Ovary (tissue), 9 donors: ENCODE data around the gene TCF4. TPM values are rescaled to one million over a fixed set of nuclear protein-coding genes. Genes with fewer than 3 reads are reported as not detected.
A peak's percentile ranks its signal among the peaks of the same experiment; 100 is the strongest.

Source experiments
- DNase-seq, 5 donors: peaks; one replicate each; pipeline ENCODE4 v3.0.0-alpha.2; 2019 to 2020
- H3K27ac ChIP-seq, 2 donors: fragments of 200-600 bp; one replicate each; pipeline versions ENCODE4 v1.5.1 to v1.8.0; 2019 to 2022
- H3K27me3 ChIP-seq: fragments of 200-600 bp; one replicate; pipeline ENCODE4 v1.8.0; 2022
- H3K36me3 ChIP-seq: fragments of 200-600 bp; sonication (generic); one replicate; pipeline ENCODE4 v1.5.1; 2019
- H3K4me1 ChIP-seq: one replicate; pipeline ENCODE4 v1.8.1; 2013; ENCODE audit warnings: mild to moderate bottlenecking, moderate library complexity; ENCODE audit not compliant: insufficient read depth
- H3K4me3 ChIP-seq: fragments of 200-600 bp; sonication (generic); one replicate; pipeline ENCODE4 v1.5.1; 2017
- H3K9me3 ChIP-seq, 2 donors: fragments of 200-600 bp in 1 of 2; sonication (generic) in 1 of 2; one replicate each; pipeline versions ENCODE4 v1.5.1 to v1.8.1; 2013 to 2019; ENCODE audit warnings: mild to moderate bottlenecking in 1 of 2, moderate library complexity in 1 of 2
- EP300 ChIP-seq: sonication (generic); formaldehyde crosslinking; IDR thresholded peaks from one replicate; pipeline ENCODE4 v1.6.1; 2017; ENCODE audit warnings: antibody characterized with exemption
- POLR2A ChIP-seq: fragments of 450-650 bp; IDR thresholded peaks from one replicate; pipeline ENCODE4 v1.6.1; 2017; ENCODE audit warnings: antibody characterized with exemption, mild to moderate bottlenecking, moderate library complexity
- WGBS, 3 donors: extraction: QIAGEN DNeasy Blood & Tissue Kit in 1 of 3; methylation state at CpG; one replicate each; pipeline versions ENCODE4 v1.1.5 to v1.1.7; 2013 to 2017; 5-methylcytosine and 5-hydroxymethylcytosine counted together
- intact Hi-C, 4 donors: fragments of 100-400 bp; cut with DNase I; formaldehyde crosslinking; loops; one replicate each; pipeline versions ENCODE4 v1.11.0 to v1.15.1; 2022 to 2023
- polyA plus RNA-seq, 2 donors: library from polyadenylated mRNA; stranded (reverse); fragments of 200-250 nt in 1 of 2; fragments of 350-450 nt in 1 of 2; fragmentation: Illumina TruSeq in 1 of 2; extraction: RNeasy Lipid Tissue Mini Kit (QIAGEN cat#74804) in 1 of 2; gene quantifications; one replicate each; pipeline ENCODE4 v1.2.3, GENCODE V29; 2013 to 2014
- total RNA-seq, 7 donors: library from RNA; depleted of rRNA in 2 of 7; stranded (reverse); fragments of >200 nt in 2 of 7; fragmentation: NEBNext Ultra II Directional in 3 of 7; extraction: Animal tissue kit (Norgen Biotek cat#: 25700) in 3 of 7; gene quantifications; one replicate each; pipeline versions ENCODE4 v1.1.0 to v1.2.4, GENCODE V29; 2016 to 2023
- TF ChIP-seq, protein P1 (sequence below), 3 donors: fragments of 450-650 bp in 2 of 3; fragments of 200-600 bp in 1 of 3; IDR thresholded peaks; one replicate each; pipeline versions ENCODE4 v1.5.1 to v1.8.0; 2016 to 2022; ENCODE audit warnings: antibody characterized with exemption in 3 of 3, mild to moderate bottlenecking in 1 of 3
- donor health status: DM: no; HTN: no; CAD: no; lungs with moderate emphysema.
- donor health status: DM: no; HTN: no; CAD: no.
- donor health status: Bipolar disorder and iron deficiency.
- donor health status: DM: yes; HTN: yes; CAD: no.
- donor health status: DM: no; HTN: no; CAD: no.
- donor health status: DM: yes; HTN: yes; CAD: no.

The TCF4 gene
- total and polyA plus RNA-seq, 9 donors, result 36.5 to 131 (median 112) TPM

DNA sequence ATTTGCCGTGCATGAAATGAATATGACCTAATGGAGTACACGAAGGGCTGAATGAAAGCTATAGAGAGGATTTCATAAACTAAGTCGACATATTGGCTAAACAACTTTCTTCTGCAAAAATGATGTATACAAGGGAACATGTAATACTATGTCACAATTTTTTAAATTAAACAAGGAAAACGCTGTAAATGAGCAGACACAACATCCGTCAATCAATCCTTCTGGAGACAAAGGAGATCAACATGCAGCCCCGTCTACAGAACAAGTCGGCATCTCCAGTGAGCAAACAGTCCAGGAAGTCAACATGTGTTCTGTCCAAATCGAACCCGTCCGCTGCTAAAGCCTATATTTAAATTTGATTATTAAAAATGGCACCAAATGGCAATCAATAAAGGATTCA is 180.8 kb downstream of the TCF4 start:
- TF ChIP-seq POLR2A (no peak), EP300 (no peak)
- TF ChIP-seq, protein P1, sequence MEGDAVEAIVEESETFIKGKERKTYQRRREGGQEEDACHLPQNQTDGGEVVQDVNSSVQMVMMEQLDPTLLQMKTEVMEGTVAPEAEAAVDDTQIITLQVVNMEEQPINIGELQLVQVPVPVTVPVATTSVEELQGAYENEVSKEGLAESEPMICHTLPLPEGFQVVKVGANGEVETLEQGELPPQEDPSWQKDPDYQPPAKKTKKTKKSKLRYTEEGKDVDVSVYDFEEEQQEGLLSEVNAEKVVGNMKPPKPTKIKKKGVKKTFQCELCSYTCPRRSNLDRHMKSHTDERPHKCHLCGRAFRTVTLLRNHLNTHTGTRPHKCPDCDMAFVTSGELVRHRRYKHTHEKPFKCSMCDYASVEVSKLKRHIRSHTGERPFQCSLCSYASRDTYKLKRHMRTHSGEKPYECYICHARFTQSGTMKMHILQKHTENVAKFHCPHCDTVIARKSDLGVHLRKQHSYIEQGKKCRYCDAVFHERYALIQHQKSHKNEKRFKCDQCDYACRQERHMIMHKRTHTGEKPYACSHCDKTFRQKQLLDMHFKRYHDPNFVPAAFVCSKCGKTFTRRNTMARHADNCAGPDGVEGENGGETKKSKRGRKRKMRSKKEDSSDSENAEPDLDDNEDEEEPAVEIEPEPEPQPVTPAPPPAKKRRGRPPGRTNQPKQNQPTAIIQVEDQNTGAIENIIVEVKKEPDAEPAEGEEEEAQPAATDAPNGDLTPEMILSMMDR (IDR thresholded peaks at IDR 0.05), result no peak
- H3K36me3 ChIP-seq, result no peaks in the 10 kb centered on the region
- intact Hi-C loops, result loop anchor here in 3 of 4 donors (10.0 kb wide), 4 partner anchors 82 to 458 kb away; partner anchors contain the start of gene TCF4 (in 1 of the 3)
- DNase-seq, result no peak
- H3K27ac ChIP-seq, result no peak overlapping the region
- H3K4me1 ChIP-seq, result peaks cover 4% of the 10 kb centered on the region
- WGBS, 3 donors, result 96 to 97% (median 96%) methylated on average over 10 of the region's 10 CpGs
- no peaks in the 10 kb centered on the region for H3K9me3 ChIP-seq
- H3K4me3 ChIP-seq, result no peak overlapping the region
- no peaks in the 10 kb centered on the region for H3K27me3 ChIP-seq

- no peaks in the 10 kb centered on the region for H3K9me3 ChIP-seq
- H3K4me3 ChIP-seq, result no peak overlapping the region
- H3K4me1 ChIP-seq, result peaks cover 4% of the 10 kb centered on the region
- WGBS, 3 donors, result 92 to 95% (median 95%) methylated on average over 15 of the region's 15 CpGs
- no peaks in the 10 kb centered on the region for H3K27me3 ChIP-seq
- DNase-seq, result peak in 1 of 5 donors; percentile 43
- no peak overlapping the region for H3K27ac ChIP-seq
- intact Hi-C loops, result loop anchor here in 3 of 4 donors (10.0 kb wide), 4 partner anchors 82 to 458 kb away; partner anchors contain the start of gene TCF4 (in 1 of the 3)
- no peaks in the 10 kb centered on the region for H3K36me3 ChIP-seq
- TF ChIP-seq POLR2A (no peak), EP300 (no peak)
- TF ChIP-seq, protein P1 (IDR thresholded peaks at IDR 0.05), result no peak
Measured at GRCh38 chr18:55406451-55406991, 181.5 kb downstream of the TCF4 start.

- Histone ChIP-seq H3K4me1 (peaks cover 4% of the 10 kb centered on the region), H3K4me3 (no peak overlapping the region), H3K27ac (peak overlapping the region in 1 of 2 donors; percentile 76), H3K27me3 (no peaks in the 10 kb centered on the region), H3K36me3 (no peaks in the 10 kb centered on the region), H3K9me3 (no peaks in the 10 kb centered on the region)
- TF ChIP-seq EP300 (no peak), POLR2A (no peak)
- TF ChIP-seq, protein P1 (IDR thresholded peaks at IDR 0.05), result no peak
- 21 to 27% (median 26%) methylated on average over 7 of the region's 7 CpGs for WGBS, 3 donors
- peak; percentile 83 to 96 (median 92) for DNase-seq
- intact Hi-C loops, result loop anchor here in 3 of 4 donors (10.0 kb wide), 4 partner anchors 81 to 459 kb away; partner anchors contain the start of gene TCF4 (in 1 of the 3)
Measured at GRCh38 chr18:55405893-55406406, 182.0 kb downstream of the TCF4 start.

GRCh38 chr18:55405475-55405874 is 182.5 kb downstream of the TCF4 start:
- H3K27ac ChIP-seq, result peak overlapping the region; percentile 44 to 76

More at GRCh38 chr18:55405475-55405874, 182.5 kb downstream of the TCF4 start:
- H3K27me3 ChIP-seq, result no peaks in the 10 kb centered on the region
- DNase-seq, result no peak
- H3K4me1 ChIP-seq, result peaks cover 4% of the 10 kb centered on the region
- 22 to 57% (median 33%) methylated on average over 1 of the region's 1 CpG for WGBS, 3 donors
- H3K9me3 ChIP-seq, result no peaks in the 10 kb centered on the region
- TF ChIP-seq, protein P1 (IDR thresholded peaks at IDR 0.05), result no peak
- TF ChIP-seq POLR2A (no peak), EP300 (no peak)
- intact Hi-C loops, result loop anchor here in 3 of 4 donors (10.0 kb wide), 4 partner anchors 81 to 459 kb away; partner anchors contain the start of gene TCF4 (in 1 of the 3)
- no peak overlapping the region for H3K4me3 ChIP-seq
- no peaks in the 10 kb centered on the region for H3K36me3 ChIP-seq
